Measurements from ENCODE around the gene PLA2G3.

DNA sequence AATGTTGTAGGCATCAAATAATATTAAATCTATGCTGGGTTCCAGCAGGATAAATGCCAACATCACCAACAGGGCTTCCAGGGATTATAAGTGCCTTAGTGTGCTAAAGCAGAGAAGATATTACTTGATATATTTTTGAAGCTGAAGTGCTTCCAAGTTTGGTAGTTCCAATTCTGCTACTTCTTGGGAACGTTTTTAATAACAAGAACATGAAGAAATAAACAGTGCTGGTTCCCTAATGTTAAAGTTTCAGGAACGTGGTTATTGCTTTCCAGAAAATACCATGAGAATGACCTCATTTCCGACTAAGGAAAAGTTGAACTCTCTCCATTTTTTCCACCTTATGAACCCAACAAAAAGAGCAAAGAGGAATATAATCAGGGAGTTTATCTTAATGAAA, 15.1 kb upstream of the PLA2G3 start:
- TF ChIP-seq CREB1 (IDR thresholded peaks at IDR 0.05; ENCODE audit: low read depth), result no peak
- no peak for TF ChIP-seq EP300 (IDR thresholded peaks at IDR 0.05; ENCODE audit: borderline replicate concordance)
- TF ChIP-seq RAD21 (IDR thresholded peaks at IDR 0.05; ENCODE audit: low read depth), result no peak
- no peak for TF ChIP-seq CEBPB (IDR thresholded peaks at IDR 0.05)
- no peak for TF ChIP-seq TAF1 (IDR thresholded peaks at IDR 0.05; ENCODE audit: low read depth)
- TF ChIP-seq, protein P1, sequence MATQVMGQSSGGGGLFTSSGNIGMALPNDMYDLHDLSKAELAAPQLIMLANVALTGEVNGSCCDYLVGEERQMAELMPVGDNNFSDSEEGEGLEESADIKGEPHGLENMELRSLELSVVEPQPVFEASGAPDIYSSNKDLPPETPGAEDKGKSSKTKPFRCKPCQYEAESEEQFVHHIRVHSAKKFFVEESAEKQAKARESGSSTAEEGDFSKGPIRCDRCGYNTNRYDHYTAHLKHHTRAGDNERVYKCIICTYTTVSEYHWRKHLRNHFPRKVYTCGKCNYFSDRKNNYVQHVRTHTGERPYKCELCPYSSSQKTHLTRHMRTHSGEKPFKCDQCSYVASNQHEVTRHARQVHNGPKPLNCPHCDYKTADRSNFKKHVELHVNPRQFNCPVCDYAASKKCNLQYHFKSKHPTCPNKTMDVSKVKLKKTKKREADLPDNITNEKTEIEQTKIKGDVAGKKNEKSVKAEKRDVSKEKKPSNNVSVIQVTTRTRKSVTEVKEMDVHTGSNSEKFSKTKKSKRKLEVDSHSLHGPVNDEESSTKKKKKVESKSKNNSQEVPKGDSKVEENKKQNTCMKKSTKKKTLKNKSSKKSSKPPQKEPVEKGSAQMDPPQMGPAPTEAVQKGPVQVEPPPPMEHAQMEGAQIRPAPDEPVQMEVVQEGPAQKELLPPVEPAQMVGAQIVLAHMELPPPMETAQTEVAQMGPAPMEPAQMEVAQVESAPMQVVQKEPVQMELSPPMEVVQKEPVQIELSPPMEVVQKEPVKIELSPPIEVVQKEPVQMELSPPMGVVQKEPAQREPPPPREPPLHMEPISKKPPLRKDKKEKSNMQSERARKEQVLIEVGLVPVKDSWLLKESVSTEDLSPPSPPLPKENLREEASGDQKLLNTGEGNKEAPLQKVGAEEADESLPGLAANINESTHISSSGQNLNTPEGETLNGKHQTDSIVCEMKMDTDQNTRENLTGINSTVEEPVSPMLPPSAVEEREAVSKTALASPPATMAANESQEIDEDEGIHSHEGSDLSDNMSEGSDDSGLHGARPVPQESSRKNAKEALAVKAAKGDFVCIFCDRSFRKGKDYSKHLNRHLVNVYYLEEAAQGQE (IDR thresholded peaks at IDR 0.05; ENCODE audit: low read depth), result no peak
- TF ChIP-seq TCF12 (IDR thresholded peaks at IDR 0.05; ENCODE audit: low read depth), result no peak
- TF ChIP-seq EGR1 (IDR thresholded peaks at IDR 0.05), result no peak
